KMS-11 (cell line): Measurements from ENCODE around the gene TRIM44.

Experiments
- H2AFZ ChIP-seq: fragments of 200-600 bp; sonication (generic); 2 replicates; pipeline ENCODE4 v1.6.1; 2016; ENCODE audit warnings: antibody characterized with exemption, mixed run types, low read depth
- H3K27ac ChIP-seq: fragments of 200-600 bp; sonication (generic); 2 replicates; pipeline ENCODE4 v1.6.1; 2016; ENCODE audit warnings: mild to moderate bottlenecking, mixed run types
- H3K27me3 ChIP-seq: fragments of 200-600 bp; sonication (generic); 2 replicates; pipeline ENCODE4 v1.6.1; 2017; ENCODE audit warnings: mild to moderate bottlenecking, low read depth, mixed run types, moderate library complexity; ENCODE audit not compliant: insufficient read depth
- H3K36me3 ChIP-seq: fragments of 200-600 bp; sonication (generic); 2 replicates; pipeline ENCODE4 v1.6.1; 2017; ENCODE audit warnings: mild to moderate bottlenecking, mixed run types; ENCODE audit not compliant: insufficient read depth
- H3K4me1 ChIP-seq: fragments of 200-600 bp; sonication (generic); 2 replicates; pipeline ENCODE4 v1.6.1; 2016; ENCODE audit warnings: mild to moderate bottlenecking, low read depth, mixed run types; ENCODE audit not compliant: poor library complexity, severe bottlenecking
- H3K4me2 ChIP-seq: fragments of 200-600 bp; sonication (generic); 2 replicates; pipeline ENCODE4 v1.7.0; 2016; ENCODE audit warnings: mild to moderate bottlenecking, mixed run types
- H3K4me3 ChIP-seq: fragments of 200-600 bp; sonication (generic); IDR thresholded peaks from 2 replicates; pipeline ENCODE4 v1.6.1; 2017; ENCODE audit warnings: low read depth, low read length, mixed read lengths; ENCODE audit not compliant: insufficient read depth
- H3K79me2 ChIP-seq: fragments of 200-600 bp; sonication (generic); 2 replicates; pipeline ENCODE4 v1.6.1; 2016; ENCODE audit warnings: low read depth, mixed run types; ENCODE audit not compliant: insufficient read depth
- H3K9ac ChIP-seq: fragments of 200-600 bp; sonication (generic); 2 replicates; pipeline ENCODE4 v1.6.1; 2016; ENCODE audit warnings: mild to moderate bottlenecking, mixed run types
- H4K20me1 ChIP-seq: fragments of 200-600 bp; sonication (generic); 2 replicates; pipeline ENCODE4 v1.6.1; 2016; ENCODE audit warnings: mild to moderate bottlenecking, mixed run types; ENCODE audit not compliant: insufficient read depth
- CTCF ChIP-seq: fragments of 200-600 bp; sonication (generic); conservative IDR thresholded peaks from 2 replicates; pipeline ENCODE4 v1.6.1; 2017; ENCODE audit warnings: low read depth, mild to moderate bottlenecking, antibody characterized with exemption, low read length, moderate library complexity, mixed read lengths

Gene TRIM44

GRCh38 chr11:35800970-35801953 is 138.7 kb downstream of the TRIM44 start:
- no peaks in the 10 kb centered on the region for H3K27me3 ChIP-seq
- H3K27ac ChIP-seq = no peak overlapping the region
- no peak overlapping the region for H3K4me2 ChIP-seq
- H4K20me1 ChIP-seq = no peaks in the 10 kb centered on the region
- H3K9ac ChIP-seq = no peak overlapping the region
- no peak overlapping the region for H3K4me3 ChIP-seq
- H2AFZ ChIP-seq = no peak overlapping the region
- no peaks in the 10 kb centered on the region for H3K4me1 ChIP-seq
- no peaks in the 10 kb centered on the region for H3K79me2 ChIP-seq
- no peak for TF ChIP-seq CTCF
- H3K36me3 ChIP-seq = no peaks in the 10 kb centered on the region

GRCh38 chr11:35802221-35802620 is 139.6 kb downstream of the TRIM44 start:
- Histone ChIP-seq H3K36me3 (no peaks in the 10 kb centered on the region), H3K9ac (no peak overlapping the region), H2AFZ (no peak overlapping the region), H3K4me1 (no peaks in the 10 kb centered on the region), H3K79me2 (no peaks in the 10 kb centered on the region), H3K4me2 (no peak overlapping the region), H3K4me3 (no peak overlapping the region), H3K27ac (no peak overlapping the region), H3K27me3 (no peaks in the 10 kb centered on the region), H4K20me1 (no peaks in the 10 kb centered on the region)
- no peak for TF ChIP-seq CTCF

- no peak overlapping the region for H3K9ac ChIP-seq
- H3K79me2 ChIP-seq = no peaks in the 10 kb centered on the region
- no peak overlapping the region for H3K27ac ChIP-seq
- no peaks in the 10 kb centered on the region for H3K36me3 ChIP-seq
- no peaks in the 10 kb centered on the region for H3K27me3 ChIP-seq
- no peak overlapping the region for H2AFZ ChIP-seq
- no peaks in the 10 kb centered on the region for H4K20me1 ChIP-seq
- H3K4me1 ChIP-seq = no peaks in the 10 kb centered on the region
- no peak overlapping the region for H3K4me3 ChIP-seq
- TF ChIP-seq CTCF = no peak
- H3K4me2 ChIP-seq = no peak overlapping the region
Measured at GRCh38 chr11:35802672-35803071, 140.1 kb downstream of the TRIM44 start.

- no peak overlapping the region for H3K27ac ChIP-seq
- H3K9ac ChIP-seq = no peak overlapping the region
- no peaks in the 10 kb centered on the region for H4K20me1 ChIP-seq
- H3K36me3 ChIP-seq = no peaks in the 10 kb centered on the region
- TF ChIP-seq CTCF = no peak
- no peak overlapping the region for H3K4me3 ChIP-seq
- no peaks in the 10 kb centered on the region for H3K4me1 ChIP-seq
- H3K27me3 ChIP-seq = no peaks in the 10 kb centered on the region
- H2AFZ ChIP-seq = no peak overlapping the region
- no peaks in the 10 kb centered on the region for H3K79me2 ChIP-seq
- H3K4me2 ChIP-seq = no peak overlapping the region
Measured at GRCh38 chr11:35803115-35803514, 140.5 kb downstream of the TRIM44 start.
